ENCODE measurements around the gene SPRING1.

SPRING1 gene

GRCh38 chr12:116691636-116692035 lies 46.2 kb downstream of the SPRING1 start:
- no peak for TF ChIP-seq POLR2A (IDR thresholded peaks at IDR 0.05; ENCODE audit: low read depth, low read length)
- FAIRE-seq: no peak
- DNase-seq (ENCODE audit: insufficient read length, low spot score): no peak

DNA sequence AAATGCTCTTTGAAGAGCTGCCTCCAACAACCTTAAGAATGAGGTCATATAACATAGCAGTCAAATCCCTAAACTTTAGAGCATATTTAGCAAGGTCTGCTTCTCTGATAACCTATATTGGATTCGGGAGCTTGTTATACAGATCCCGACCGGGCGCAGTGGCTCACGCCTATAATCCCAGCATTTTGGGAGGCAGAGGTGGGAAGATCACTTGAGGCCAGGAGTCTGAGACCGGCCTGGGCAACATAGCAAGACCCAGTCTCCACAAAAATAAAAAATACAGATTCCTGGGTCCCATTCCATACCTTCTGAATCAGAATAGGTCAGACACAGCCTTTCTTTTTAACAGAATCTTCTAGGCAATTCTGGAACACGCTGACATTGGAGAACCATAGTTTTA lies 46.7 kb downstream of the SPRING1 start:
- TF ChIP-seq POLR2A (IDR thresholded peaks at IDR 0.05; ENCODE audit: low read depth, low read length): no peak
- DNase-seq (ENCODE audit: insufficient read length, low spot score) (no peak), FAIRE-seq (no peak)

DNA sequence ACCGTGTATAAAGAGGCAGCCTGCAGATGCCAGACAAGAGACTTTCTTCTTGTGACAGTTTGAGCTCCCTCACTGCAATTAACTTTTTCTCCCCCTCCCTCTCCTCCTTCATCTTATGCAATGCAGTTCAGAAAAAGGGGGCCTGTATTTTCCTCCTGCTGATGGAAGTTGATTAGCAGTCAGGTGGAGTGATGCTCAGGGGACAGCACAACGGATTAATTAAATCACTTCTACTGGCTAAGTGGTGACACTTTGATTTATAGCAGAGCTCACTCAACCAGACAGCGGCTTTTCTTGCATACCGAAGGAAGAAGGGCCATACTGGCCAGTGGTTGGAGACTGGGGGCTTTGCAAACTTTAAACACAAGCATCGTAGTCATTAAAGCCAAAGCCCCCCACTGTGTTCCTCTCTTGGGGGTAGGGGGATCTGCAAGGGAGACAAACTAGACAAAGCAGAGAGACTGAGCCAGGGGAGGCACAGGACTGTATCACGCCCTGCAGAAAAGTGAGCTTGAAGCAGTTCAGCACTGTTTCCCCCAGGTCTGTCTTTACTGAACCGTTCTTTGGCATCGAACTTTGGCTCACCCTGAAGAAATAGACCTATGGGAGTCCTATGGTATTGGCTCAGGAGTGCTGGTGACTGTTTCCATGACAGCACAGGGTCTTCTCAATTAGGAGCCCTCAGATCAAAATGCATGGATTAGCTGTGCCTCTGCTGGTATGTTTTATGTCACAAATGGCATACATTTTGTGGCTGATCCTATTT lies 47.7 kb downstream of the SPRING1 start:
- no peak for TF ChIP-seq POLR2A (IDR thresholded peaks at IDR 0.05; ENCODE audit: low read depth, low read length)
- DNase-seq (ENCODE audit: insufficient read length, low spot score) (no peak), FAIRE-seq (no peak)

GRCh38 chr12:116689521-116689920 lies 48.3 kb downstream of the SPRING1 start:
- no peak for FAIRE-seq
- no peak for TF ChIP-seq POLR2A (IDR thresholded peaks at IDR 0.05; ENCODE audit: low read depth, low read length)

More at GRCh38 chr12:116689521-116689920, 48.3 kb downstream of the SPRING1 start:
- no peak for DNase-seq (ENCODE audit: insufficient read length, low spot score)
